B cell (primary cell): ENCODE data around the gene GPC5. TPM values are rescaled to one million over a fixed set of nuclear protein-coding genes. Genes with fewer than 3 reads are reported as not detected.

Source experiments
- ATAC-seq: fragments of 200-7000 bp; cut with Tn5 transposase; one replicate; pipeline ENCODE4 v1.10.0; 2021; ENCODE audit warnings: low read depth, mild to moderate bottlenecking, moderate number of reproducible peaks, moderate library complexity
- CTCF ChIA-PET: fragments of 350-600 bp; sonication (Branson Sonifier 250); formaldehyde crosslinking; loops from one replicate; lab custom pipeline; 2021; ENCODE audit warnings: antibody characterized with exemption, inconsistent platforms; lab: Charles Lee
- POLR2A ChIA-PET: fragments of 350-600 bp; sonication (Branson Sonifier 250); formaldehyde crosslinking; loops from one replicate; lab custom pipeline; 2021; ENCODE audit warnings: antibody characterized with exemption; lab: Charles Lee
- DNase-seq: peaks from one replicate; pipeline ENCODE4 v3.0.0; 2013
- H2AFZ ChIP-seq: 2 replicates; pipeline ENCODE4 v1.6.1; 2012; ENCODE audit warnings: mild to moderate bottlenecking, low read depth, low read length; ENCODE audit not compliant: insufficient read depth, poor library complexity, severe bottlenecking
- H3K27ac ChIP-seq, 2 donors: 1 replicate in 1 of 2; 2 replicates in 1 of 2; pipeline ENCODE4 v1.5.1; 2012 to 2013; ENCODE audit warnings: low read length in 2 of 2, mild to moderate bottlenecking in 2 of 2, moderate library complexity in 1 of 2
- H3K27me3 ChIP-seq, 4 experiments: fragments of 200-600 bp in 1 of 4; sonication (generic) in 1 of 4; replicated peaks in 1 of 4; 1 replicate in 2 of 4; 2 replicates in 2 of 4; pipeline versions ENCODE4 v1.6.1 to v1.7.0; 2013 to 2016; ENCODE audit warnings: low read length in 3 of 4, mild to moderate bottlenecking in 2 of 4, mixed read lengths in 1 of 4, moderate library complexity in 1 of 4; ENCODE audit not compliant: insufficient read depth in 4 of 4, control insufficient read depth in 3 of 4; ENCODE audit errors: control extremely low read depth in 1 of 4
- H3K36me3 ChIP-seq, 2 experiments: replicated peaks in 1 of 2; 1 replicate in 1 of 2; 2 replicates in 1 of 2; pipeline versions ENCODE4 v1.6.1 to v1.7.1; 2013; ENCODE audit warnings: low read length in 1 of 2; ENCODE audit not compliant: insufficient read depth in 2 of 2, control insufficient read depth in 1 of 2; ENCODE audit errors: control extremely low read depth in 1 of 2, extremely low read depth in 1 of 2
- H3K4me1 ChIP-seq, 2 donors: fragments of 200-600 bp in 1 of 2; sonication (generic) in 1 of 2; 1 replicate in 1 of 2; 2 replicates in 1 of 2; pipeline versions ENCODE4 v1.5.1 to v1.6.1; 2013 to 2017; ENCODE audit warnings: low read length in 2 of 2; ENCODE audit not compliant: control insufficient read depth in 2 of 2, insufficient read depth in 2 of 2
- H3K4me2 ChIP-seq: replicated peaks from 2 replicates; pipeline ENCODE3; 2012; ENCODE audit warnings: mild to moderate bottlenecking, low read depth, low read length; ENCODE audit not compliant: poor library complexity, severe bottlenecking
- H3K4me3 ChIP-seq, 5 experiments: fragments of 200-600 bp in 1 of 5; sonication (generic) in 1 of 5; 1 replicate in 3 of 5; 2 replicates in 2 of 5; pipeline versions ENCODE4 v1.5.1 to v1.7.0; 2011 to 2016; ENCODE audit warnings: low read length in 4 of 5, mild to moderate bottlenecking in 4 of 5, low read depth in 2 of 5, control low read depth in 1 of 5, moderate library complexity in 1 of 5; ENCODE audit not compliant: insufficient read depth in 1 of 5; ENCODE audit errors: control extremely low read depth in 1 of 5, extremely low read depth in 1 of 5
- H3K79me2 ChIP-seq: fragments of 200-600 bp; sonication (generic); one replicate; pipeline ENCODE4 v1.6.0; 2016; ENCODE audit warnings: low read length; ENCODE audit not compliant: control insufficient read depth, insufficient read depth
- H3K9ac ChIP-seq: fragments of 200-600 bp; sonication (generic); 2 replicates; pipeline ENCODE4 v1.6.1; 2017; ENCODE audit warnings: mild to moderate bottlenecking, low read length, moderate library complexity
- H3K9me3 ChIP-seq, 3 donors: one replicate each; pipeline versions ENCODE4 v1.6.1 to v1.7.1; 2013; ENCODE audit warnings: low read length in 2 of 3; ENCODE audit not compliant: control insufficient read depth in 2 of 3, insufficient read depth in 1 of 3; ENCODE audit errors: control extremely low read depth in 1 of 3
- H4K20me1 ChIP-seq: 2 replicates; pipeline ENCODE4 v1.6.0; 2012; ENCODE audit warnings: mild to moderate bottlenecking, low read length; ENCODE audit not compliant: insufficient read depth, control insufficient read depth, poor library complexity, severe bottlenecking
- H3K27ac Mint-ChIP-seq: one replicate; pipeline ENCODE4 v1.8.0; 2021; ENCODE audit warnings: mixed read lengths
- H3K27me3 Mint-ChIP-seq: one replicate; pipeline ENCODE4 v1.8.0; 2021; ENCODE audit warnings: mixed read lengths
- H3K4me1 Mint-ChIP-seq: one replicate; pipeline ENCODE4 v1.8.0; 2021; ENCODE audit warnings: mixed read lengths
- H3K4me3 Mint-ChIP-seq: one replicate; pipeline ENCODE4 v1.8.0; 2021; ENCODE audit warnings: mixed read lengths
- H3K9me3 Mint-ChIP-seq: one replicate; pipeline ENCODE4 v1.8.0; 2022; ENCODE audit warnings: mixed read lengths; ENCODE audit not compliant: insufficient read depth
- EZH2 ChIP-seq: IDR thresholded peaks from 2 replicates; pipeline ENCODE4 v1.6.1; 2012; ENCODE audit warnings: borderline replicate concordance, low read depth, mild to moderate bottlenecking, moderate library complexity, low read length; ENCODE audit not compliant: insufficient read depth, poor library complexity, severe bottlenecking
- WGBS: methylation state at CpG from one replicate; pipeline ENCODE4 v1.1.5; 2013; ENCODE audit warnings: missing lambda C conversion rate; ENCODE audit not compliant: insufficient coverage; 5-methylcytosine and 5-hydroxymethylcytosine counted together
- intact Hi-C: fragments of 100-400 bp; cut with micrococcal nuclease; formaldehyde crosslinking; loops from one replicate; pipeline ENCODE4 v1.10.0; 2022
- polyA plus RNA-seq: library from polyadenylated mRNA; depleted of rRNA; stranded (reverse); fragments of >200 nt; gene quantifications from 2 replicates; pipeline ENCODE4 v1.2.3, GENCODE V29; 2012
- total RNA-seq, 2 donors: library from RNA; stranded (reverse); fragments of 120-200 nt in 1 of 2; gene quantifications; 1 replicate in 1 of 2; 2 replicates in 1 of 2; pipeline versions ENCODE4 v1.2.3 to v1.2.4, GENCODE V29; 2013 to 2022
- TF ChIP-seq, protein P1 (sequence below): fragments of 200-600 bp; IDR thresholded peaks from one replicate; pipeline ENCODE4 v1.8.0; 2022; ENCODE audit warnings: antibody characterized with exemption, mild to moderate bottlenecking

The GPC5 gene
- total and polyA plus RNA-seq, 2 donors (not counting 1 experiment from before 2014, with no cell fraction given) = 0.15 to 0.30 TPM

- no peak for TF ChIP-seq EZH2
- TF ChIP-seq, protein P1, sequence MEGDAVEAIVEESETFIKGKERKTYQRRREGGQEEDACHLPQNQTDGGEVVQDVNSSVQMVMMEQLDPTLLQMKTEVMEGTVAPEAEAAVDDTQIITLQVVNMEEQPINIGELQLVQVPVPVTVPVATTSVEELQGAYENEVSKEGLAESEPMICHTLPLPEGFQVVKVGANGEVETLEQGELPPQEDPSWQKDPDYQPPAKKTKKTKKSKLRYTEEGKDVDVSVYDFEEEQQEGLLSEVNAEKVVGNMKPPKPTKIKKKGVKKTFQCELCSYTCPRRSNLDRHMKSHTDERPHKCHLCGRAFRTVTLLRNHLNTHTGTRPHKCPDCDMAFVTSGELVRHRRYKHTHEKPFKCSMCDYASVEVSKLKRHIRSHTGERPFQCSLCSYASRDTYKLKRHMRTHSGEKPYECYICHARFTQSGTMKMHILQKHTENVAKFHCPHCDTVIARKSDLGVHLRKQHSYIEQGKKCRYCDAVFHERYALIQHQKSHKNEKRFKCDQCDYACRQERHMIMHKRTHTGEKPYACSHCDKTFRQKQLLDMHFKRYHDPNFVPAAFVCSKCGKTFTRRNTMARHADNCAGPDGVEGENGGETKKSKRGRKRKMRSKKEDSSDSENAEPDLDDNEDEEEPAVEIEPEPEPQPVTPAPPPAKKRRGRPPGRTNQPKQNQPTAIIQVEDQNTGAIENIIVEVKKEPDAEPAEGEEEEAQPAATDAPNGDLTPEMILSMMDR = no peak
Measured at GRCh38 chr13:92312823-92313222, 914.4 kb downstream of the GPC5 start.

DNA sequence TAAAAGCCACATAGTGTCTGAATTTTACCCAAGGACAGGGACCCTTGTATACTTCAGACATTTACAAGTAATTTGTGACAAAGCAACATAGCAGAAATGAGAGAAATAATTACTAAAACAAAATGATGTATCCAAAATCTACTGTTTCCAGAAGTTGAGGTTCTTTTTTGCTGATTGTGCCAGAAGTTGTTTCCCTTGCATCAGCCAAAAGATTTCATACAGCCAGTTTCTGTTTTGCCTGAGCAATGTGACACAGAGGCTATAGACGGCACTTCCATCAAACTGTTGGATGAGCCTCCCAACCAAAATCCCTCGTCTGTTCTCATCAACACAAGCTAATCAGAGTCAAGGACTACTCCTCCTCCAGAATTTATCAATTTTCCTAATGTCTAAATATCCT, 915.0 kb downstream of the GPC5 start:
- intact Hi-C loops = no loop called here
- Mint-ChIP-seq H3K4me3 (no peak overlapping the region), H3K27me3 (no peaks in the 10 kb centered on the region), H3K4me1 (no peaks in the 10 kb centered on the region), H3K9me3 (no peaks in the 10 kb centered on the region), H3K27ac (no peak overlapping the region)
- Histone ChIP-seq H3K36me3 (no peaks in the 10 kb centered on the region), H3K27ac (no peak overlapping the region), H3K79me2 (no peaks in the 10 kb centered on the region), H3K9me3 (no peaks in the 10 kb centered on the region), H3K4me1 (no peaks in the 10 kb centered on the region), H3K4me3 (no peak overlapping the region), H3K4me2 (no peak overlapping the region), H4K20me1 (no peaks in the 10 kb centered on the region), H3K27me3 (no peaks in the 10 kb centered on the region), H2AFZ (no peak overlapping the region), H3K9ac (no peak overlapping the region)
- no peak for ATAC-seq
- ChIA-PET POLR2A (no interaction called here), CTCF (no interaction called here)
- no peak for DNase-seq
- WGBS = 79% methylated on average over 2 of the region's 2 CpGs
- no peak for TF ChIP-seq EZH2
- TF ChIP-seq, protein P1 = no peak

More at GRCh38 chr13:92312823-92313222, 914.4 kb downstream of the GPC5 start:
- Histone ChIP-seq H3K4me1 (no peaks in the 10 kb centered on the region), H2AFZ (no peak overlapping the region), H3K4me2 (no peak overlapping the region), H3K36me3 (no peaks in the 10 kb centered on the region), H4K20me1 (no peaks in the 10 kb centered on the region), H3K9me3 (no peaks in the 10 kb centered on the region), H3K79me2 (no peaks in the 10 kb centered on the region), H3K4me3 (no peak overlapping the region), H3K9ac (no peak overlapping the region), H3K27me3 (no peaks in the 10 kb centered on the region), H3K27ac (no peak overlapping the region)
- Mint-ChIP-seq H3K27me3 (no peaks in the 10 kb centered on the region), H3K9me3 (no peaks in the 10 kb centered on the region), H3K27ac (no peak overlapping the region), H3K4me1 (no peaks in the 10 kb centered on the region), H3K4me3 (no peak overlapping the region)
- WGBS = no CpG with 5 or more reads among the region's 2 CpGs
- CTCF ChIA-PET = no interaction called here
- no peak for DNase-seq
- POLR2A ChIA-PET = no interaction called here
- intact Hi-C loops = no loop called here
- no peak for ATAC-seq
